Mesenchymal stem cell (in vitro differentiated cells and primary cell): Measurements from ENCODE around the gene CCT6A.
A peak's percentile ranks its signal among the peaks of the same experiment; 100 is the strongest.
"Not testable (repeated sequence)": the region's sequence is repeated elsewhere in the genome, so short reads cannot be mapped to it uniquely, and the experiment has no call there.

Experiments used
- DNase-seq: peaks from one replicate; pipeline ENCODE4 v3.0.0-alpha.2; 2013
- H2AFZ ChIP-seq: one replicate; pipeline ENCODE4 v1.6.1; 2013; ENCODE audit warnings: low read depth, mild to moderate bottlenecking, control low read depth, inconsistent platforms, low read length, moderate library complexity
- H2AK5ac ChIP-seq: 2 replicates; pipeline ENCODE4 v1.6.1; 2013; ENCODE audit warnings: low read length, moderate library complexity, mild to moderate bottlenecking, inconsistent platforms; ENCODE audit not compliant: severe bottlenecking
- H2BK120ac ChIP-seq: one replicate; pipeline ENCODE4 v1.6.1; 2013; ENCODE audit warnings: low read depth, mild to moderate bottlenecking, inconsistent platforms, low read length, moderate library complexity
- H2BK12ac ChIP-seq, 2 experiments: one replicate each; pipeline ENCODE4 v1.6.1; 2013; ENCODE audit warnings: inconsistent platforms in 2 of 2, low read length in 2 of 2, mild to moderate bottlenecking in 2 of 2, moderate library complexity in 2 of 2, control low read depth in 1 of 2
- H2BK15ac ChIP-seq: one replicate; pipeline ENCODE4 v1.6.1; 2013; ENCODE audit warnings: mild to moderate bottlenecking, low read depth, inconsistent platforms; ENCODE audit not compliant: poor library complexity, severe bottlenecking
- H2BK5ac ChIP-seq: 2 replicates; pipeline ENCODE4 v1.6.1; 2013; ENCODE audit warnings: low read depth, mild to moderate bottlenecking, low read length, control low read depth, inconsistent platforms; ENCODE audit not compliant: poor library complexity, severe bottlenecking
- H3K14ac ChIP-seq, 2 experiments: one replicate each; pipeline ENCODE4 v1.6.1; 2013; ENCODE audit warnings: inconsistent platforms in 2 of 2, low read length in 2 of 2, control low read depth in 1 of 2, mild to moderate bottlenecking in 1 of 2, moderate library complexity in 1 of 2
- H3K18ac ChIP-seq, 2 experiments: one replicate each; pipeline ENCODE4 v1.6.1; 2013; ENCODE audit warnings: inconsistent platforms in 2 of 2, low read length in 2 of 2, control low read depth in 1 of 2, low read depth in 1 of 2, mild to moderate bottlenecking in 1 of 2
- H3K23ac ChIP-seq, 2 experiments: one replicate each; pipeline ENCODE4 v1.6.1; 2013; ENCODE audit warnings: inconsistent platforms in 2 of 2, low read length in 2 of 2, mild to moderate bottlenecking in 2 of 2, moderate library complexity in 2 of 2, control low read depth in 1 of 2
- H3K27ac ChIP-seq: 2 replicates; pipeline ENCODE4 v1.5.1; 2013; ENCODE audit warnings: mild to moderate bottlenecking, moderate library complexity, low read length, control low read depth, inconsistent platforms; ENCODE audit not compliant: poor library complexity, severe bottlenecking
- H3K27me3 ChIP-seq, 2 experiments: 2 replicates each; pipeline versions ENCODE4 v1.6.1 to v1.7.0; 2013; ENCODE audit warnings: low read length in 2 of 2, mild to moderate bottlenecking in 2 of 2, moderate library complexity in 2 of 2, control low read depth in 1 of 2, inconsistent platforms in 1 of 2; ENCODE audit not compliant: control insufficient read depth in 1 of 2, insufficient read depth in 1 of 2
- H3K36me3 ChIP-seq, 2 experiments: 2 replicates each; pipeline versions ENCODE4 v1.6.1 to v1.7.0; 2013; ENCODE audit warnings: low read length in 2 of 2, control low read depth in 1 of 2, inconsistent platforms in 1 of 2, low read depth in 1 of 2, mild to moderate bottlenecking in 1 of 2; ENCODE audit not compliant: insufficient read depth in 2 of 2, control insufficient read depth in 1 of 2
- H3K4ac ChIP-seq, 2 experiments: one replicate each; pipeline ENCODE4 v1.6.1; 2013; ENCODE audit warnings: inconsistent platforms in 2 of 2, low read length in 2 of 2, mild to moderate bottlenecking in 2 of 2, moderate library complexity in 2 of 2, control low read depth in 1 of 2, low read depth in 1 of 2
- H3K4me1 ChIP-seq: 2 replicates; pipeline ENCODE4 v1.6.1; 2013; ENCODE audit warnings: low read depth, low read length, control low read depth; ENCODE audit not compliant: control insufficient read depth, insufficient read depth
- H3K4me2 ChIP-seq: 2 replicates; pipeline ENCODE4 v1.6.1; 2013; ENCODE audit warnings: low read length, mild to moderate bottlenecking, inconsistent platforms; ENCODE audit not compliant: poor library complexity, severe bottlenecking
- H3K4me3 ChIP-seq, 2 experiments: 2 replicates each; pipeline versions ENCODE4 v1.5.1 to v1.7.0; 2013; ENCODE audit warnings: low read length in 2 of 2, mild to moderate bottlenecking in 2 of 2, control low read depth in 1 of 2, low read depth in 1 of 2; ENCODE audit not compliant: insufficient read depth in 1 of 2
- H3K79me1 ChIP-seq: replicated peaks from 2 replicates; pipeline ENCODE4 v1.6.1; 2013; ENCODE audit warnings: mild to moderate bottlenecking, control low read depth, low read length, inconsistent platforms; ENCODE audit not compliant: poor library complexity, severe bottlenecking
- H3K9ac ChIP-seq: 2 replicates; pipeline ENCODE4 v1.7.0; 2013; ENCODE audit warnings: mild to moderate bottlenecking, low read length, moderate library complexity
- H3K9me3 ChIP-seq: 2 replicates; pipeline ENCODE4 v1.7.0; 2013; ENCODE audit warnings: mild to moderate bottlenecking, low read length; ENCODE audit not compliant: control insufficient read depth
- H4K8ac ChIP-seq: one replicate; pipeline ENCODE4 v1.6.1; 2013; ENCODE audit warnings: inconsistent platforms, mild to moderate bottlenecking, low read length, moderate library complexity
- H4K91ac ChIP-seq: one replicate; pipeline ENCODE4 v1.6.1; 2013; ENCODE audit warnings: mild to moderate bottlenecking, low read length, inconsistent platforms
- WGBS: methylation state at CpG from one replicate; pipeline ENCODE4 v1.1.7; 2013; ENCODE audit warnings: mixed read lengths; 5-methylcytosine and 5-hydroxymethylcytosine counted together

Gene CCT6A

DNA sequence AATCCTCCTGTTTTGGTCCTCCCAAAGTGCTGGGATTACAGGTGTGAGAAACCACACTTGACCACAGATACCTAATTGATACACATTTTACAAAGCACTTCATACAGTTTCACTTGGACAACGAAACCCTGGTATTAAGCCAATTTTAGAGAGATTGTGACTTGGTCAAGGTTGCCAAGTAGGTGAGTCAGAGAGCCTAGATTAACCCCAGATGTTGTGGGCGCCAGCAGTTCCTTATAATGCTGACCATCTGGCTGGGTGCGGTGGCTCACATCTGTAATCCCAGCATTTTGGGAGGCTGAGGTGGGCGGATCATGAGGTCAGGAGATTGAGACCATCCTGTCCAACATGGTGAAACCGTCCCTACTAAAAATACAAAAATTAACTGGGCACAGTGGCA is 46.1 kb downstream of the CCT6A start:
- H3K27ac ChIP-seq, result no peak overlapping the region
- H3K4ac ChIP-seq, result no peak overlapping the region
- H2BK5ac ChIP-seq, result no peak overlapping the region
- 84% methylated on average over 5 of the region's 5 CpGs for WGBS
- no peaks in the 10 kb centered on the region for H3K27me3 ChIP-seq
- H3K4me1 ChIP-seq, result peaks cover 2% of the 10 kb centered on the region
- no peak overlapping the region for H2AK5ac ChIP-seq
- no peak overlapping the region for H3K4me2 ChIP-seq
- no peak overlapping the region for H2BK120ac ChIP-seq
- no peak overlapping the region for H2AFZ ChIP-seq
- H3K79me1 ChIP-seq, result no peaks in the 10 kb centered on the region
- H3K23ac ChIP-seq, result no peak overlapping the region
- H3K18ac ChIP-seq, result no peak overlapping the region
- peak; percentile 30 for DNase-seq
- no peak overlapping the region for H3K14ac ChIP-seq
- H3K9ac ChIP-seq, result peak overlapping the region; percentile 63
- H3K4me3 ChIP-seq, result peak overlapping the region in 1 of 2 experiments; percentile 29
- peaks cover 5 to 36% of the 10 kb centered on the region in 2 experiments for H3K36me3 ChIP-seq
- H2BK12ac ChIP-seq, result no peak overlapping the region
- H2BK15ac ChIP-seq, result no peak overlapping the region
- no peaks in the 10 kb centered on the region for H3K9me3 ChIP-seq
- H4K8ac ChIP-seq, result no peak overlapping the region
- H4K91ac ChIP-seq, result no peak overlapping the region

DNA sequence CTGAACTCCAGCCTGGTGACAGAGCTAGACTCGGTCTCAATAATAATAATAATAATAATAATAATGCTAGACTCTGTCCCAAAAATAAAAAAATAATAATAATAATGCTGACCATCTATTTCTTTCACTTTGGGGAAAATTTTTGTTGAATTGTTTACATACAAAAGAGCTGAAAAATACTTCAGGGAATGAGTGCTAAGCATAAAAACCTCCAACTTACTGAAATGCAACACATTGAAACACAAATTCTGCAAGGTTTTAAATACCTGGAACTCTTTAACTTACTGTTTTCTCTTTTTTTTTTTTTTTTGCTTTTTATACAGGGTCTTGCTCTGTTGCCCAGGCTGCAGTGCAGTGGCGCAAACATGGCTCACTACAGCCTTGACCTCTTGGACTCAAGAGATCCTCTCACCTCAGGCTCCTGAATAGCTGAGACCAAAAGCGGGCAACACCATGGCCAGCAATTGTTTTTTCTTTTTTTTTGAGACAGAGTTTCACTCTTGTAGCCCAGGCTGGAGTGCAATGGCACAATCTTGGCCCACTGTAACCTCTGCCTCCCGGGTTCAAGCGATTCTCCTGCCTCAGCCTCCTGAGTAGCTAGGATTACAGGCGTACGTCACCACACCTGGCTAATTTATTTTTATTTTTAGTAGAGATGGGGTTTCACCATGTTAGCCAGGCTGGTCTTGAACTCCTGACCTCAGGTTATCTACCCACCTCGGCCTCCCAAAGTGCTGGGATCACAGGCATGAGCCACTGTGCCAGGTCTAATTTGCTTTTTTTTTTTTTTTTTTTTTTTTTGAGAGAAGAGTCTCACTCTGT is 46.8 kb downstream of the CCT6A start:
- peak overlapping the region; percentile 48 for H3K9ac ChIP-seq
- H4K8ac ChIP-seq, H3K23ac ChIP-seq, H3K4me2 ChIP-seq, H4K91ac ChIP-seq, H3K79me1 ChIP-seq, H2AFZ ChIP-seq, H3K27me3 ChIP-seq, H3K27ac ChIP-seq, H3K4me3 ChIP-seq, H2BK5ac ChIP-seq, H2BK120ac ChIP-seq, H3K14ac ChIP-seq, H3K18ac ChIP-seq, H3K9me3 ChIP-seq, H3K4ac ChIP-seq, H3K4me1 ChIP-seq, H2AK5ac ChIP-seq, H2BK15ac ChIP-seq, DNase-seq, H2BK12ac ChIP-seq: not testable (repeated sequence)
- 87% methylated on average over 3 of the region's 8 CpGs for WGBS
- H3K36me3 ChIP-seq, result peaks cover 10 to 43% of the 10 kb centered on the region in 2 experiments

DNA sequence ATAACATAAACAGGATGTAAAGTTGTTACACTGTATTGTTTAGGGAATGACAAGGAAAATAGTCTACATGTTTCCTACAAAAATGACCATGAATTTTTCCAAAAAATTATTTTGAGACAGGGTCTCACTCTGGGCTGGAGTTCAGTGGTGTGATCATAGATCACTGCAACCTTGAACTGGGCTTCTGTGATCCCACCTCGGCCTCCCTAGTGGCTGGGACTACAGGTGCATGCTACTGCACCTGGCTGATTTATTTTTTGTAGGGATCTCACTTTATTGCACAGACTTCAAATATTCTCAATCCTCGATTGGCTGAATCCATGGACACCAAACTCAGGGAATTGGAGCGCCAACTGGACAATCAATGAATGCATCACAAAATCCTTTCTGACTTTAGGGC is 48.1 kb downstream of the CCT6A start:
- Histone ChIP-seq H3K4me3 (no peak overlapping the region), H3K79me1 (no peaks in the 10 kb centered on the region), H3K4me1 (no peaks in the 10 kb centered on the region), H2BK120ac (no peak overlapping the region), H3K4me2 (no peak overlapping the region), H4K91ac (no peak overlapping the region), H3K27me3 (no peaks in the 10 kb centered on the region), H3K36me3 (peaks cover 14 to 51% of the 10 kb centered on the region in 2 experiments), H2AFZ (no peak overlapping the region), H2BK5ac (no peak overlapping the region), H3K27ac (no peak overlapping the region), H3K23ac (no peak overlapping the region), H3K18ac (no peak overlapping the region), H3K14ac (no peak overlapping the region), H3K4ac (no peak overlapping the region), H4K8ac (no peak overlapping the region), H2BK12ac (no peak overlapping the region), H2AK5ac (no peak overlapping the region), H3K9ac (no peak overlapping the region), H2BK15ac (no peak overlapping the region), H3K9me3 (no peaks in the 10 kb centered on the region)
- no peak for DNase-seq
- 78% methylated on average over 3 of the region's 3 CpGs for WGBS

DNA sequence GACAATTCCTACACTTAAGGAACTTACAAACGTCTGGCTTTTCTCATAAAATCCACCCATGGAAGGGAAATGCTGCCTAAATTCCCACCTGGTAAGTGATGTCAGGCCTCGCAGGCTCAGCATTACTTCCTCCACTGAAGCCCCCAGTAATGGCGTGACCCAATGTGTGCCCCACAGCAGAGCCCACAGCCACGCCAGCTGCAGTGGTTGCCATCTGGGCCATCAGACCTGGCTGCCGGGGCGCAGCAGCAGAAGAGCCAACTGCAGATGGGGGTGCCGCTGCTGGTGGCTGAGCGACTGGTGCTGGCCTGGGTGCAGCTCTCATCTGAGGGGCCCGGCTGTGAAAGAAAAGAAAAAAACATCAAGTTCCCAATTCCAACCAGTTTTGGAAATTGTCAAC is 52.6 kb downstream of the CCT6A start:
- H3K4ac ChIP-seq, H3K9ac ChIP-seq, H3K4me2 ChIP-seq, DNase-seq, H3K27ac ChIP-seq, H2AK5ac ChIP-seq, H2AFZ ChIP-seq, H4K91ac ChIP-seq, H2BK15ac ChIP-seq, H2BK12ac ChIP-seq, H3K4me3 ChIP-seq, H3K18ac ChIP-seq, H2BK5ac ChIP-seq, H3K9me3 ChIP-seq, H3K23ac ChIP-seq, H3K4me1 ChIP-seq, H3K79me1 ChIP-seq, H3K27me3 ChIP-seq, H4K8ac ChIP-seq, H3K14ac ChIP-seq, H2BK120ac ChIP-seq: not testable (repeated sequence)
- WGBS, result 89% methylated on average over 8 of the region's 9 CpGs
- H3K36me3 ChIP-seq, result peaks cover 14 to 51% of the 10 kb centered on the region in 2 experiments
